Renal cortical epithelial cell (primary cell): ENCODE data around the gene LATS2. TPM values are rescaled to one million over a fixed set of nuclear protein-coding genes. Genes with fewer than 3 reads are reported as not detected.

Experiments
- total RNA-seq: library from RNA; depleted of rRNA; stranded (reverse); fragments of >200 nt; gene quantifications from 2 replicates; pipeline ENCODE4 v1.2.3, GENCODE V29; 2014

The LATS2 gene
- total RNA-seq, 1 donor from 2014 or later, result 27.1 TPM

Other genes with a start within 250 kb of the LATS2 start
- gene XPO4, start 158.8 kb downstream of the LATS2 start, total RNA-seq, result 26.4 and 30.5 TPM in 2 replicates
- 57.5 and 63.4 TPM in 2 replicates for gene SAP18, start 78.5 kb upstream of the LATS2 start, total RNA-seq
- 0.30 and 5.7 TPM in 2 replicates for gene SKA3, start 115.0 kb upstream of the LATS2 start, total RNA-seq
- gene MRPL57, start 115.1 kb upstream of the LATS2 start, total RNA-seq, result 14.6 and 23.6 TPM in 2 replicates